ENCODE measurements around the gene PDZK1IP1. TPM values are rescaled to one million over a fixed set of nuclear protein-coding genes. Genes with fewer than 3 reads are reported as not detected.

The PDZK1IP1 gene
- total RNA-seq, 1 experiment from 2014 or later: not detected

GRCh38 chr1:47137198-47137597, 52.6 kb downstream of the PDZK1IP1 start, which contains the start of gene CYP4A22:
Gene CYP4A22 (plus strand): TSS chr1:47137441. CDS start chr1:47137486, 45 bp downstream.
- no peak for DNase-seq (ENCODE audit: low read depth)

Other genes with a start within 250 kb of the PDZK1IP1 start
- gene CYP4A11, start 248.6 kb downstream of the PDZK1IP1 start, total RNA-seq (2014; rRNA removed; shearing (Covaris generic)): not detected in 2 replicates
- gene CYP4X1, start 166.4 kb downstream of the PDZK1IP1 start, total RNA-seq (2014; rRNA removed; shearing (Covaris generic)): 0.77 and 1.0 TPM in 2 replicates
- gene CYP4Z1, start 122.8 kb downstream of the PDZK1IP1 start, total RNA-seq (2014; rRNA removed; shearing (Covaris generic)): not detected in 2 replicates
- gene CYP4A22, start 52.6 kb downstream of the PDZK1IP1 start, total RNA-seq (2014; rRNA removed; shearing (Covaris generic)): not detected in 2 replicates
- 0.23 and 0.60 TPM in 2 replicates for gene TAL1, start 42.2 kb upstream of the PDZK1IP1 start, total RNA-seq (2014; rRNA removed; shearing (Covaris generic))
- gene STIL, start 124.1 kb upstream of the PDZK1IP1 start, total RNA-seq (2014; rRNA removed; shearing (Covaris generic)): 29.8 and 37.9 TPM in 2 replicates
- gene CMPK1, start 143.8 kb upstream of the PDZK1IP1 start, total RNA-seq (2014; rRNA removed; shearing (Covaris generic)): 146 and 155 TPM in 2 replicates
- gene FOXE3, start 226.2 kb upstream of the PDZK1IP1 start, total RNA-seq (2014; rRNA removed; shearing (Covaris generic)): not detected in 2 replicates
- 0.57 and 2.4 TPM in 2 replicates for gene FOXD2, start 248.0 kb upstream of the PDZK1IP1 start, total RNA-seq (2014; rRNA removed; shearing (Covaris generic))

Data from Daoy (cell line).